ENCODE results near the gene CCR2.
A peak's percentile ranks its signal among the peaks of the same experiment; 100 is the strongest.
"Not testable (repeated sequence)": the region's sequence is repeated elsewhere in the genome, so short reads cannot be mapped to it uniquely, and the experiment has no call there.

CCR2 gene

DNA sequence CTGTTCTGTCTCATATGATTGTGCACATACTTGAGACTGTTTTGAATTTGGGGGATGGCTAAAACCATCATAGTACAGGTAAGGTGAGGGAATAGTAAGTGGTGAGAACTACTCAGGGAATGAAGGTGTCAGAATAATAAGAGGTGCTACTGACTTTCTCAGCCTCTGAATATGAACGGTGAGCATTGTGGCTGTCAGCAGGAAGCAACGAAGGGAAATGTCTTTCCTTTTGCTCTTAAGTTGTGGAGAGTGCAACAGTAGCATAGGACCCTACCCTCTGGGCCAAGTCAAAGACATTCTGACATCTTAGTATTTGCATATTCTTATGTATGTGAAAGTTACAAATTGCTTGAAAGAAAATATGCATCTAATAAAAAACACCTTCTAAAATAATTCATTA lies 21.9 kb downstream of the CCR2 start:
- DNase-seq (ENCODE audit: low spot score): no peak
- FAIRE-seq: no peak

DNA sequence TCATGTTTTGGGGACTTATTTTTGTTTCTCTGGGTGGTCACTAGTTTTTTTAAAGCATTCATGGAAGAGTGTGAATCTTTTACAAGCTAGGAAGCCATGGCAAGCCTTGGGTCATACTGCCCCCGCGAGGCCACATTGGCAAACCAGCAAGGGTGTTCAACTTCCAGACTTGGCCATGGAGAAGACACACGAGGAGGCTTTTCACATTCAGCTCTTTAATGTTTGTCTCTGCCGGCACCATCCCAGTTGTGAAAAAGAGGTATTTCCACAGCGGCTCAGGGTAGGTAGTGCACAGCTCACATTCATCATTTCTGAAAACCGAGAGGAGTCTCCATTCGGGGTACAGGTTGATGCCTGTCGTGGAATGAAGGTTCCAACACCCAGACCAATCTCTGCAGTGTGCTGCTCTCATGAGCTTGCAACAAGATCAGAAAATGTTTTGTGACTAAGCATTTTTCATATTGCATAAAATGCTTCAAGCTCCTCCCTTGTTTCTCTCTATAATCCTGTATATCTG lies 24.6 kb downstream of the CCR2 start:
- FAIRE-seq (no peak), DNase-seq (ENCODE audit: low spot score) (no peak)

DNA sequence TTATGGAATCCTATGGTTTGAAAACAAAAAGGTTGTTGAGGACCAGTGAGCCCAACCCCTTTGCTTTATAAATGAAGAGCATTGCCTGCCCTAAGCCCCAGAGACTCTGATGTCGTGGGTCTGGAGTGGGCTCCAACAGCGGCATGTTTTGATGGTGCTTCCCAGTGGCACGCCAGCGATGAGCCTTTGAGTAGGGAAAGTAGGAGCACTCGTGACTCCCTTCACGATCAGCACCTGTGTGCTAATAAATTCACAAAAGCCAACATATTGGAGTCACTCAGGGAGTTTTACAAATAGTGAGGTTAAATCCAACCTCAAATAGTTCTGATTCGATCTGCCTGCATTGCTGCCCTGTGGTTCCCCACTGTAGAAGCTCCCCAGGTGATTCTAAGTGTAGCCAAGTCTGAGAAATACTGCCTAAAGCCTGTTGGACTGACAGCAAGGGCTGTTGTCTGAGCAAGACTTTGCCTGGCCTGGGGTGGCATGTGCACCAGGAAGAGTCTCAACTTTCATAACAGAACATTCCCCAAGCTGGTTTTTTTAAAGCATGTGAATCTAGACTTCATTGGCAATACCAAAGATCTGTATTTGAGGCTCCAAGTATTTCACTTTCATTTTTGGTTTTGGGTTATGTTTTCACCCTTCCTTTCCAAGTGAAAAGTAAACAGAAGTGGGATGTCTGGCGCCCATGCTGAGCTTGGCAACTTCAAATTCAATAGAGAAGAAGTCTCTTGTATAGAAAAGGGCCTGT lies 26.7 kb downstream of the CCR2 start:
- FAIRE-seq (no peak), DNase-seq (ENCODE audit: low spot score) (no peak)

DNA sequence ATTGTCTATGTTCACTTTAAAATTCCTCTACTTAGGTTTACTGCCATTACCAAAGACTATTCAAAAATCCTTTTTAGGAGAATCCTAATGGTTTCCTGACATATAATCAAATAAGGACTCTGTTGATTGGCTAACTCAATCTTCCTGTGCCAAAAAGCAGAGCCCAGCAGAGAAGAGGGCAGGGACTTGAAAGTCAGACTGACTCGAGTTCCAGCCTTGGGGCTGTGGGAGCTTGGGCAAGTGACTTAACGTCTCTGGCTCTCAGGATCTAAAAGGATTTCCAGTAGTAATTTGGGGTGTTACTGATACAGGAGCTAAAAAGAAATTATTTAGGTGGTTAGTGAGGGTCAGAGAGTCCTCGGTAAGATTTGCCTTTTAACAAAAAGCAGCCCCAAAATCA lies 27.7 kb downstream of the CCR2 start:
- FAIRE-seq (no peak), DNase-seq (ENCODE audit: low spot score) (no peak)

DNA sequence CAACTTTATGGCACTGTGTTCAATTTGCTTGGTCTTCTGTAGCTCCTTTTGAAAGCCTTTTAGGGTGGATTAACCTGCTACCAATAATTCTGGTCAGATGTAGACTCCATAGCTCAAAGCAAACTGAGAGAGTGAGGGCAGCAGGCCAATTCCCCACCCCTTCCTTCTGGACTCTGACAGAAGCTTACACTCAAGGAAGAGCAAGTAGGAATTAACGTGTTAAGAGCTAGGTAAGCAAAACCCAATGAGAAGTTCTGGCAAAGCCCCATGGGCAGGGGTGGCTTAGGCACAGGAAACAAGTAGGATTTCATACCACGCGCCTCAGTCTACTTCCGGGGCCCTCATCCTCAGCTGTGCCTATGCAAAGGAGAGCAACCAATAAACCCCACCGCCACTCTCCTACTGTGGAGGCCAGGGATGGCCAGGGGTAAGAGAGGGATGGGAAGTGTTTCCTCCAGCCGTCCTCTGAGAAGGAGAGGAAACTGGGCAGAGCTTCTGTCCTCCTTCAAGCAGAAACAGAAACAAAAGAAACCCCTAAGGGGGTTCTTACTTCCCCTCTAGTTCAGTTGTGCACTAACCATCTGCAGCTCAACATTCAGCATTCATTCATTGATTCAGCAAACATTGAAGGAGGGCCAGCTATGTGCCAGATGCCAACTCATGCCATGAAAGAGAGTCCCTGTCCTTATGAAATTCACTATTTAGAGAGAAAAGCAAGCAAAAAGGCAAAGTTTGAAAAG lies 29.5 kb downstream of the CCR2 start:
- no peak for FAIRE-seq
- DNase-seq (ENCODE audit: low spot score): no peak

DNA sequence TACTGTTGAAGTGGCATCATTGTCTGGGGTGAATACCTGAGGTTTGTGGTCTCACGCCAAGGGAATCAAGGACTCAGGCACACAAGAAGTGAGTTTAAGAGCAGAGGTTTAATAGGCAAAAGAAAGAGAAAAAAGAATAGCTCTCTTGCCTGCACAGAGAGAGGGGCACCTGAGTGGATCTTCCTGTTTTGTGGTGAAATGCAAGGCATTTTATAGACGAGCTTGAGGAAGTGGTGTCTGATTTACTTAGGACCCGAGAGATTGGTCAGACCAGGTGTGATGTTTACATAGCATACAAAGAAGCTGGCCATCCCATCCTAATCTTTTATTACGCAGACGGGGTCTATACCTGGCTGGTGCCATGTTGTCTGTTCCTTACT lies 30.0 kb downstream of the CCR2 start:
- FAIRE-seq (no peak), DNase-seq (ENCODE audit: low spot score) (no peak)

DNA sequence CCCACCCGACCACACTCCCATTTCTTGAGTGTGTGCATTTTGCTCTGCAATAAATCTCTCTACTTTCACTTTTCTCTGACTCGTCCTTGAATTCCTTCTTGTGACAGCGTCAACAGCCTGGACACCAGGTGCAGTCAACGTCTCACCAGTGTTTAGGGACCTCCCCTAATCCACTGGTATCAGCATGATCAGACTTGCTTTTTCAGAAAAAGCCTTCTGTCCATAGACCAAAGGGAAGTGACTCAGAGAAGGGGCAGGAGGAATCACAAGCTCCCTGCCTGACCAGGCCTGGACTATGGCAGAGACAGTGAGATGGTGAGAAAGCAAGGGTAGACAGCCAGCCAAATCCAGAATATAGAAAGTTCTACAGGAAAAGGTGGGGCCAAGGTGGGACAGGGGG lies 32.3 kb downstream of the CCR2 start:
- no peak for FAIRE-seq
- DNase-seq (ENCODE audit: low spot score): peak; percentile 64

DNA sequence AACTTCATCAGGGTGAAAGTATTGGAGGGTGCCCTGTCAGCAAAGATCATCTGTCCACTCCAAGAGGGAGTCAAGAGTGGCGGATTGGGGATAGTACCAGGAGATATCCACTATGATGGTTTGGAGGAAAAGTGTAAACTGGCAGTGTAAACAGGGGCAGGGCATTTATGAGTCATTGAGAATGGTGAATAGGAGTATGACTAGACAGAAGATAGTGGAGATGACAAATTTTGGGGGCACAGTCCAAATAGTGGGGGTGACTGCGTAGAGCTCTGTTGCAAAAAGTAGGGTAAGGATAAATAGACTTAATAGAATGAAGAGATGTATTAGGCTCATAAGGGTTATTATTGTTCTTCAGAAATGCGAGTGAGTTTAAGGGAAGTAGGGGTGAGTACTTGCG lies 34.9 kb downstream of the CCR2 start:
- DNase-seq (ENCODE audit: low spot score); FAIRE-seq: not testable (repeated sequence)

DNA sequence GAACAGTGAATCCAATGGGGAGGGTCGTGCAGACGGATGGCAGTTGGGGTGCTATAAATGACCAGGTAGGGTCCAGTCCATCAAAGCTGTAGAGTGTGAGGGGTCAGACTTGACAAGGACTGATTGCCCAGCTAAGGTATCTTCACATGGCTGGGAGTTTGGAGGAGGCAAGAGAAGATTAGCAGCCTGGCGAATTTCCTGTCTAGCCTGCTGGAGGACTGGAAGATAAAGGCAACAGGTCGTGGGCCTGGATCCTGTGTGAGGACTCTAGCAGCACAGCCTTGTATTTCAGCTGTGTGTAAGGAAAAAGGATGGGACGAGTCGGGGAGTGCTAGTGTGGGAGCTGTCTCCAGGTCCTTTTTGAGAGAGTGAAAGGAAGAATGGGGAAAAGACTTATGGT lies 35.4 kb downstream of the CCR2 start:
- FAIRE-seq (no peak), DNase-seq (ENCODE audit: low spot score) (no peak)

DNA sequence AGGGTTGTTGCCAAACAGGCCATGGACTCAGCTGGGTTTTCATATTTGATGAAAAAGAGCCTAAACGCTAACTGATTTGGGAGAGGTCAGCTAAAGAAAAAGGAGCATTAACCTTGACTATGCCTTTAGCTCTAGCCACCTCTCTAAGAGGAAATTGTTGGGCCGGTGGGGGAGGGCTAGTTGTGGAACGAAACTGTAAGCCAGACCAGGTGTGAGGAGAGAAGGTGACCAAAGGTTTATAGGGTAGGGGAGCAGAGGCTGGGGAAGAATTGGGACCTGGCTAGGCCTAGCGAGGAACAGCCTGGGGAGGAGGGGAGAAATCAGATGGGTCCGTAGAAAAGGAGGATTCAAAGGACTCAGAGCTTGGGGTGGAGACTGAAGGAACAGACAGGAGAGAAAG lies 37.6 kb downstream of the CCR2 start:
- FAIRE-seq; DNase-seq (ENCODE audit: low spot score): not testable (repeated sequence)

DNA sequence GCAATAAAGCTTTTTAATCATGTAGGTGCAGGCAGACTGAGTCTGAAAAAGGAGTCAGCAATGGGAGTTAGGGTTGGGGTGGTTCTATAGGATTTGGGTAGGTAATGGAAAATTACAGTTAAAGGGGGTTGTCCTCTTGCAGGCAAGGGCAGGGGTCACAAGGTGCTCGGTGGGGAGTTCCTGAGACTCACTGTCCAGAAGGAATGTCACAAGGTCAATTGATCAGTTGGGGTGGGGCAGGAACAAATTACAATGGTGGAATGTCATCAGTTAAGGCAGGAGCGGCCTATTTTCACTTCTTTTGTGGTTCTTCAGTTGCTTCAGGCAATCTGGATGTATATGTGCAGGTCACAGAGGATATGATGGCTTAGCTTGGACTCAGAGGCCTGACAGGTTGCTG lies 39.1 kb downstream of the CCR2 start:
- no peak for FAIRE-seq

DNA sequence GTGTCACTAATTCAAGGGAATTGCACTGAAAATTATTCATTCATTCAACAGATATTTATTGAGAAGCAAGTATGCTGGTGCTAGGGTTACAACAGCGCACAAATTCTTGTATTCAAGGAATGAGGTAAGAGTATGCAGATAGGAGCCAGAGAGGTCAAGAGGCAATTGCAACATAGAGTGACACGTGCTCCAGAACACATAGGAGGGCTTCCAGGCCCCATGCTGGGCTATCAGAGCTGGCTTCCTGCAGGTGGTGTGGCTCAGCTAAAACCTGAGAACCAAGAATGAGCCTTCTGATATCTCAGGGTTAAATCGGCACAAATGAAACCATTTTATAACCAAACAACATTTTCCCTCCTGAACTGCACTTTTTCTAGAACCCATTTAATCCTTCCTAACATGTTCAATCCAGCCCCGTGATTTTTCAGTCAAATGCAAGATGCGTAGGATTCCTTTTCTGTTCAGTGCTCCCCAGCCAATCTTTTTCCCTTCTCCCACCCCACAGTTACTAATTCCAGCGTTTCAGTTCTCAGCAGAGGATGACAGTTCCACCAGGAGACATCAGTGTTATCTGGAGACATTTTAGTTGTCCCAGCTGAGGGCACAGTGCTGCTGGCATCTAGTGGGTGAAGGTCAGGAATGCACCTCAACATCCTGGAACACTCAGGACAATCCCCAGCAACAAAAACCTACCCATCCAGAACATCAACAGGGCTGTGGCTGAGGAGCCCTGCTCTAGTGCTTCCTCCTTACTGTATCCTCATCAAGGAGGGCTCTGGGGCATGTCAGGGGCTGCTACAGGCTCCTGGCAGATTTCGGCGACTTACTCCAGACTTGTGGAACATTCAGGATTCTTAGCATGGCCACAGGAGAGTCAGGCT lies 39.9 kb downstream of the CCR2 start:
- no peak for FAIRE-seq
- no peak for DNase-seq (ENCODE audit: low spot score)

More for the DNA sequence above, 39.1 kb downstream of the CCR2 start:
- DNase-seq (ENCODE audit: low spot score): no peak

DNA sequence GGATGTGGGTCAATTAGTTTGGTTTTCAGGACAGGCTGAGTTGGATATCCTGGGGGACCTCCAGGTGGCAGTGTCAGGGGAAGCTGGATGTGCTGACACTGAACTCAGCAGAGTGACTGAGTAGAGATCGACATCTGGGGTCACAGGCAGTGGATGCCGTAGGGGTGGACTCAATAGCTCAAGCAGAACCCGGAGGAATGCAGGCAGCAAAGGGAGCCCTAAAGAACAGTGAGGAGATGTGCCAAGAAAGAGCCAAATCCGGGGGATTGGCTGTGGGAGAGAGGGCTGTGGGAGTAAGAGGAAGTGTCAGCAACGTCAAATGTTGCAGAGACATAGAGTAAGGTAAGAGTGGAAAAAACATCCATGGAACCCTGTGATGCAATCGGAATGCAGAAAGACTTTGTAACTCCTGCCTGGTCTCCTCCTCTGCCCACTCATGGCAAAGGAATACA lies 41.3 kb downstream of the CCR2 start:
- DNase-seq (ENCODE audit: low spot score): no peak
- FAIRE-seq: no peak

DNA sequence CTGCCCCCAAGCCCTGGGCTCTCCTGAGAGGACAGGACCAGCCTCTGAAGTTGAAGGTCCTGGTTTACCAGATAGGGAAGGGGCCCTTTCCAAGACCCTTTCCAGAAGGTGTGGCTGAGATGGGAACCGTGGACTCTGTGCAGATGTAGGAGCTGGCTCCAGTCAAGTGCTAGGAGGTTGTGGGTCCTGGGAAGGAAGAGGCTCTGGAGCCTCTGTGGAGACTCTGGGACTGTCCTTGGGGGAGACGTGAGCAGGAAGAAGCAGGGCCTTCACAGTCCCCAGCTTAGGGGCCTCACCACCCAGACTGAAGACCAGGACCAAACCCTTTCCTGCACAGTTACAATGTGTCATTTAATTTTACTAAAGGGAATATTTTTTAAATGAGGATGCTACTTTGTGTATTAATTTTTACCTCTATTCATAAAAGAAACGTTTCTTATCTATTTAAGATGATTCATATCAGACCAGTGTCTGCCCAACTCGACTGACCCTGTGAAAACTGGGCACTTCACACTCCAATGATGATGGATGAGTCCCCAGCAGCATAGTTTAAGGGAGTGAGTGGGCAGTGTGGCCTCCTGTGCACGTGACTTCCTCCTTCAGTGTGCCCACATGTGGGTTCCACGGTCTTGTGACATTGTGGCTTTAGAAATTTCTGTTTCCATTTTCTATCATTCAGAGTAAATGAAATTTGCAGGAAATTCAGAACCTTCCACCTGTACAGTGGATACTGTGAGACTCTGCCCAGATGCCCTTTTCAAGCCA lies 42.0 kb downstream of the CCR2 start:
- DNase-seq (ENCODE audit: low spot score): peak; percentile 61
- peak; percentile 69 for FAIRE-seq

DNA sequence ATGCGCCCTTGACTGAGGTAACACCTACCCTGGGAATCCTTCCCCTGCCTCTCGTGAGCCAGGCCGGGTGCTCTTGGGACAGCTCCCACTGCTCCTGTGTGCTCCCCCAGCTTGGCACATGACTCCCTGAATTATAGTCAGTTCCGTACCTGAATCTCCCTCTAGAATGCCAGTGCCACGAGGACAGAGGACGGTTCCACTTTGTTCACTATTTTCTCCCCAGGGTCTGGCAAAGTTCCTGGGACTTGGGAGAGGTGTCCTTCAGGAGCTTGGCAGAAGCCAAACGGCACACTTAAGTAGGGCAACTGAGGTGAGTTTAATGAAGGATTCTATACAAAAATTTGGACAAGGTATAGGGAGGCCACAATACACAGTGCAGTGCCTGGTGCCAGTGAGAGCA lies 43.2 kb downstream of the CCR2 start:
- DNase-seq (ENCODE audit: low spot score) (no peak), FAIRE-seq (no peak)

DNA sequence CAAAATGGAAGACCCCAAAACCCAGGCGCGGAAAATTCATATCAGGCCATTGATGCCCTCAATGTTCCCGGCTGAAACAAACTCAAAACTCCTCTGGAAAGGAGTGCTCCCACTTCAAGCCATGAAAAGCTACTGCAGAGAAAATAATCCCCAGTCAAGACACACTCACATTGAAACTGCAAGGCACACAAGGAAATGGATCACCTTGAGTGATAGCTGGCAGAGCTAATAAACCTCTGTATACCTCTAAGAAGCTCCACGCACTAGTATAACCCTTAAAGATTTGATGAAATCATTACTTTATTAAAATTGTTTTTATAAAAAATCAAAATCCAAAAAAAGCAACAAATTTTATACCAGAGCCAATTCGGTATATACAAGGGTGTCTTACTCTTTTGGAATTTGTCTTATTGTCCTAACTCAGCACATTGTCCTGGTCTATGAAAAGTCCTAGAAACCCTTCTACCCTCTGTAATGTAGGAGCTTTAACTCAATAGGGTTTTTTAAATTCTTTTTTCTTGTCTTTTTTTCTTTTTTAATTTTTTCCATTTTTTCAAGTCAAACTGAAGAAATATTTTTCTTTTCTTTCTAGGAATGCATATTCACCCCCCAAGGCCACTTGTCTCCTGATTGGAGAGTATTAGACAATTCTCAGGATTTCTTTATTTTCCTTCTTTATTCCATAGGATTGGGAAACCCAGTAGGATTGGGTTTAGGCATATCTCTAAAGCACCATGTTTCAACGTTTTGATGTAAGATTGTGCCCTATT lies 44.5 kb downstream of the CCR2 start:
- DNase-seq (ENCODE audit: low spot score): no peak
- FAIRE-seq: no peak

DNA sequence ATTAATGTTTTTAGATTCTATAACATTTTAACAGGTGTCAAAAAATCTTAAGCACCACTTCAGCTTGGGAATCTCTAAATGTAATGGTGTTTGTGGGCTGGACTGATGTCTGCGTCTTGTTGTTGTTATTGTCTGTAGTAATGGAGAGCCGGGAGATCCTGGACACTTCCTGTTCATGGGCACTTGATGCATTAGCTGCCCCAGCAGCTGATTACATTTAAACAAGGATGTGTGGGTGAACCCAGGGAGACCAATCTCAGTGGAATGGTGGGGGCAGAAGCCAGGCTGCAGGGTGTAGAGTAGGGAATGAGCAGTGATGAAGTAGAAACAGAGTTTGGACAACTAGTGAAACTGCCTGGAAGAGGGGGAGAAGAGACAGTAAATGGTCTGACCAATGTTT lies 45.2 kb downstream of the CCR2 start:
- FAIRE-seq (no peak), DNase-seq (ENCODE audit: low spot score) (no peak)

DNA sequence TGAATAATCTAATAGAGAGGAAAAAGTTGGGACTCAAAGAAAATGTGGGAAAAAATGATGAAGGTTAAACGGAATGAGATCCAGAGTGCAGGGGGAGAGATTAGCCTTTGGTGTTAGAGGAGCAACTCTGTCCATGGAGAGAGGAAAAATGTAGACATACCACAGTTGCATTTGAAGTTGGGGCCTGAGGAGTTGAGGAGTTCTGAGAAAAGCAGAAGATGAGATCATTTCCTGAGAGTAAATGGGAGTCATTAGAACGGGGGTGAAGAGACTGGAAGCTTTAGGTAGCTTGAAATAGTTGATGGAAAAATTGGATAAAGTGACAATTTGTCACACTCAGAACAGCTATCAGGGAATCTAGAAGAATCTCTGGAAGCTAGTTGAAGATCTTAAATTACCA lies 45.6 kb downstream of the CCR2 start:
- DNase-seq (ENCODE audit: low spot score) (no peak), FAIRE-seq (no peak)

DNA sequence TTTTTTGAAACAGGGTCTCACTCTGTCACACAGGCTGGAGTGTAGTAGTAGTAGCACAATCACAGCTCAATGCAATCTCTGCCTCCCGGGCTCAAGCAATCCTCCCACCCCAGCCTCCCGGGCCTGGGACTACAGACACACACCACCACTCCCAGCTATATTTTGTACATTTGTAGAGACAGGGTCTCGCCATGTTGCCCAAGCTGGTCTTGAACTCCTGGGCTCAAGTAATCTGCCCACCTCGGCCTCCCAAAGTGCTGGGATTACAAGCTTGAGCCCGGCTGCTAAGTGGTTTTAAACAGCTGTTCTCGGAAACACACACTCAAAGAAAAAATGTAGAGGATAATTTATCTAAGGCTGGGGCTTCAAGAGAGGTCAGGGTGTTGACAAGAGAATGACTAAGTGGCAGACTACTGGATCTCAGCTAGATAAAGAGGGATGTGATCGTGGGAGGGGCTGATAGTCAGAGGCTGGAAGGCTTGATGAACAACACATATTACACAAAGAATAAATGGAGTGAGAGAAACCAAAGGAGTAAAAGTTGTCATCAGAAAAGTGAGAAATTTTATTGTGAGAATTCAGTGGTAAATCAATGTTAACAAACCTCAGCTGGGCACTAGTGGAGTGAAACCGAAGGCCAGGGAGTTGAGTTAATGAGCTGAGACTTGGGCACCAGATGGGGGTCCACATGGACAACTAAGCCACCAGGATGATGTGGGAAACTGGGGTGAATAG lies 46.3 kb downstream of the CCR2 start:
- FAIRE-seq: no peak
- DNase-seq (ENCODE audit: low spot score): peak; percentile 55

DNA sequence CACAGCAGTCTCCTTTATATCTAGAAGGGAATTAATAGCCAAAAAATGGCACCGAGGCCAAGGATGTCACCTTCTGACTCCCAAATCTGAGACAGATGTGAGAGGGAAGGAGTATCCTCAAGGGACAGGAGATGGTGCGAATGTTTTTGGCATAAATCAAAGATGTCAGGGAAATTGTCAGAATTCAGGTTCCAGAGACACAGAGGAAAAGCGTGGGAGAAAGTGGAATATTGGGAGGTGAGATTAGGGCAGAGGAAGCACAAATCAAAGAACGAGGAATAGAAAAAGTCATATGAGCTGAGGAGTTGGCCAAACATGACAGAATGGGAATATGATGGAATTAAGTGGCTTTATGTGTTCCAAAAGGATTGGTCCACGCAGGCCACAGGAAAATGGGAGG lies 46.9 kb downstream of the CCR2 start:
- no peak for FAIRE-seq

More for the DNA sequence above, 46.9 kb downstream of the CCR2 start:
- DNase-seq (ENCODE audit: low spot score): no peak
